ENCODE results near the gene TACR1. TPM values are rescaled to one million over a fixed set of nuclear protein-coding genes. Genes with fewer than 3 reads are reported as not detected.

The TACR1 gene
- total and polyA plus RNA-seq, 2 experiments from 2014 or later: 0.13 to 0.19 TPM

- TF ChIP-seq, protein P1, sequence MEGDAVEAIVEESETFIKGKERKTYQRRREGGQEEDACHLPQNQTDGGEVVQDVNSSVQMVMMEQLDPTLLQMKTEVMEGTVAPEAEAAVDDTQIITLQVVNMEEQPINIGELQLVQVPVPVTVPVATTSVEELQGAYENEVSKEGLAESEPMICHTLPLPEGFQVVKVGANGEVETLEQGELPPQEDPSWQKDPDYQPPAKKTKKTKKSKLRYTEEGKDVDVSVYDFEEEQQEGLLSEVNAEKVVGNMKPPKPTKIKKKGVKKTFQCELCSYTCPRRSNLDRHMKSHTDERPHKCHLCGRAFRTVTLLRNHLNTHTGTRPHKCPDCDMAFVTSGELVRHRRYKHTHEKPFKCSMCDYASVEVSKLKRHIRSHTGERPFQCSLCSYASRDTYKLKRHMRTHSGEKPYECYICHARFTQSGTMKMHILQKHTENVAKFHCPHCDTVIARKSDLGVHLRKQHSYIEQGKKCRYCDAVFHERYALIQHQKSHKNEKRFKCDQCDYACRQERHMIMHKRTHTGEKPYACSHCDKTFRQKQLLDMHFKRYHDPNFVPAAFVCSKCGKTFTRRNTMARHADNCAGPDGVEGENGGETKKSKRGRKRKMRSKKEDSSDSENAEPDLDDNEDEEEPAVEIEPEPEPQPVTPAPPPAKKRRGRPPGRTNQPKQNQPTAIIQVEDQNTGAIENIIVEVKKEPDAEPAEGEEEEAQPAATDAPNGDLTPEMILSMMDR (IDR thresholded peaks at IDR 0.05; ENCODE audit: poor library complexity): no peak
- no peak for TF ChIP-seq EZH2phosphoT487 (IDR thresholded peaks at IDR 0.05; ENCODE audit: low read depth, severe bottlenecking, unreplicated experiment)
- Histone ChIP-seq H3K27ac (no peak overlapping the region), H3K4me2 (no peak overlapping the region), H3K36me3 (replicated peaks; ENCODE audit: insufficient read depth, low read depth) (no peaks in the 10 kb centered on the region), H3K9me2 (replicated peaks; ENCODE audit: insufficient read depth) (no peaks in the 10 kb centered on the region), H4K20me1 (ENCODE audit: insufficient read depth, poor library complexity, severe bottlenecking) (no peaks in the 10 kb centered on the region), H3K79me2 (no peaks in the 10 kb centered on the region), H3K4me1 (ENCODE audit: insufficient read depth) (no peaks in the 10 kb centered on the region), H3K9me3 (ENCODE audit: low read depth) (no peaks in the 10 kb centered on the region), H2AFZ (no peak overlapping the region), H3K4me3 (no peak overlapping the region), H3K27me3 (no peaks in the 10 kb centered on the region)
- WGBS (ENCODE audit: low lambda C conversion rate, missing lambda C conversion rate): 93% methylated on average over 1 of the region's 1 CpG
- DNase-seq (ENCODE audit: low spot score): no peak
Observed at GRCh38 chr2:75010571-75010970, 188.7 kb downstream of the TACR1 start.

- no peak for DNase-seq (ENCODE audit: low spot score)
- no peaks in the 10 kb centered on the region for H3K9me2 ChIP-seq (replicated peaks; ENCODE audit: insufficient read depth)
- no peaks in the 10 kb centered on the region for H3K4me1 ChIP-seq (ENCODE audit: insufficient read depth)
- WGBS (ENCODE audit: low lambda C conversion rate, missing lambda C conversion rate): 88% methylated on average over 4 of the region's 4 CpGs
- no peak for TF ChIP-seq EZH2phosphoT487 (IDR thresholded peaks at IDR 0.05; ENCODE audit: low read depth, severe bottlenecking, unreplicated experiment)
- TF ChIP-seq, protein P1 (IDR thresholded peaks at IDR 0.05; ENCODE audit: poor library complexity): no peak
- no peak for TF ChIP-seq EZH2 (IDR thresholded peaks at IDR 0.05; ENCODE audit: borderline replicate concordance)
- no peaks in the 10 kb centered on the region for H3K36me3 ChIP-seq (replicated peaks; ENCODE audit: insufficient read depth, low read depth)
- no peak overlapping the region for H2AFZ ChIP-seq
- H4K20me1 ChIP-seq (ENCODE audit: insufficient read depth, poor library complexity, severe bottlenecking): no peaks in the 10 kb centered on the region
- no peak overlapping the region for H3K4me3 ChIP-seq
- no peaks in the 10 kb centered on the region for H3K79me2 ChIP-seq
- H3K27ac ChIP-seq: no peak overlapping the region
- no peaks in the 10 kb centered on the region for H3K9me3 ChIP-seq (ENCODE audit: low read depth)
- no peaks in the 10 kb centered on the region for H3K27me3 ChIP-seq
- H3K4me2 ChIP-seq: no peak overlapping the region
Observed at GRCh38 chr2:75007819-75008218, 191.5 kb downstream of the TACR1 start.

DNA sequence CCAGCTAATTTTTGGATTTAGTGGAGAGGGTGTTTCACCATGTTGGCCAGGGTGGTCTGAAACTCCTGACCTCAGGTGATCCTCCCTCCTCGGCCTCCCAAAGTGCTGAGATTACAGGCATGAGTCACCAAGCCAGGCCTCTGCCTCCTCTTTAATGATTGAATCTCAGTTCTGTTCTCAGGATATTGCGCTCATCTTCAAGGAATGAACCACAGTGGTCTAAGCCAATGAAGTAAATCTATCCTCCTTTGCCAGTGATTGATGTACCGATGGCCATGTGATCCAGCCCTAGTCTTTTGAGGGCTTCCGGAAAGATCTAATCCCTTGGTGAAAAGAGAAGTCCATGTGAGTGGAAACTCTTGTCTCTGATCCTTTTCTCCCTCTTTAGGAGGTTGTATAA, 192.3 kb downstream of the TACR1 start:
- WGBS (ENCODE audit: low lambda C conversion rate, missing lambda C conversion rate): 93% methylated on average over 4 of the region's 4 CpGs
- TF ChIP-seq EZH2phosphoT487 (IDR thresholded peaks at IDR 0.05; ENCODE audit: low read depth, severe bottlenecking, unreplicated experiment): no peak
- TF ChIP-seq, protein P1 (IDR thresholded peaks at IDR 0.05; ENCODE audit: poor library complexity): no peak
- TF ChIP-seq EZH2 (IDR thresholded peaks at IDR 0.05; ENCODE audit: borderline replicate concordance): no peak
- H3K36me3 ChIP-seq (replicated peaks; ENCODE audit: insufficient read depth, low read depth): no peaks in the 10 kb centered on the region

GRCh38 chr2:75006041-75006440, 193.3 kb downstream of the TACR1 start:
- Histone ChIP-seq H3K27ac (no peak overlapping the region), H3K9me2 (replicated peaks; ENCODE audit: insufficient read depth) (no peaks in the 10 kb centered on the region), H3K4me1 (ENCODE audit: insufficient read depth) (no peaks in the 10 kb centered on the region), H4K20me1 (ENCODE audit: insufficient read depth, poor library complexity, severe bottlenecking) (no peaks in the 10 kb centered on the region), H3K9me3 (ENCODE audit: low read depth) (no peaks in the 10 kb centered on the region), H3K4me2 (no peak overlapping the region), H3K79me2 (no peaks in the 10 kb centered on the region), H2AFZ (no peak overlapping the region), H3K36me3 (replicated peaks; ENCODE audit: insufficient read depth, low read depth) (no peaks in the 10 kb centered on the region), H3K27me3 (no peaks in the 10 kb centered on the region), H3K4me3 (no peak overlapping the region)
- no peak for DNase-seq (ENCODE audit: low spot score)
- no peak for TF ChIP-seq EZH2phosphoT487 (IDR thresholded peaks at IDR 0.05; ENCODE audit: low read depth, severe bottlenecking, unreplicated experiment)
- TF ChIP-seq EZH2 (IDR thresholded peaks at IDR 0.05; ENCODE audit: borderline replicate concordance): no peak
- TF ChIP-seq, protein P1 (IDR thresholded peaks at IDR 0.05; ENCODE audit: poor library complexity): no peak

More for the DNA sequence above, 192.3 kb downstream of the TACR1 start:
- Histone ChIP-seq H4K20me1 (ENCODE audit: insufficient read depth, poor library complexity, severe bottlenecking) (no peaks in the 10 kb centered on the region), H3K4me3 (no peak overlapping the region), H2AFZ (no peak overlapping the region), H3K27ac (no peak overlapping the region), H3K4me1 (ENCODE audit: insufficient read depth) (no peaks in the 10 kb centered on the region), H3K4me2 (no peak overlapping the region), H3K9me2 (replicated peaks; ENCODE audit: insufficient read depth) (no peaks in the 10 kb centered on the region), H3K9me3 (ENCODE audit: low read depth) (no peaks in the 10 kb centered on the region), H3K27me3 (no peaks in the 10 kb centered on the region), H3K79me2 (no peaks in the 10 kb centered on the region)
- no peak for DNase-seq (ENCODE audit: low spot score)
